HepG2 (cell line): ENCODE results near the gene NDUFS2. TPM values are rescaled to one million over a fixed set of nuclear protein-coding genes. Genes with fewer than 3 reads are reported as not detected.

Source experiments
- ATF1 ChIP-seq: IDR thresholded peaks from 2 replicates; pipeline ENCODE4 v1.6.1; 2016; ENCODE audit warnings: mild to moderate bottlenecking, control low read depth
- CCAR2 ChIP-seq: fragments of 200-400 bp; formaldehyde crosslinking; optimal IDR thresholded peaks from 2 replicates; pipeline ENCODE3; 2018; ENCODE audit warnings: low read depth, mild to moderate bottlenecking, low read length, moderate library complexity
- GLI4 ChIP-seq: sonication (generic); formaldehyde crosslinking; IDR thresholded peaks from 2 replicates; pipeline ENCODE4 v1.5.1; 2020; ENCODE audit warnings: missing genetic modification reagents, mild to moderate bottlenecking, moderate library complexity, borderline replicate concordance
- HOXA9 ChIP-seq: sonication (generic); formaldehyde crosslinking; IDR thresholded peaks from 2 replicates; pipeline ENCODE4 v1.8.1; 2022; ENCODE audit warnings: missing genetic modification reagents, mild to moderate bottlenecking, moderate library complexity, borderline replicate concordance
- MZF1 ChIP-seq: sonication (generic); formaldehyde crosslinking; IDR thresholded peaks from 2 replicates; pipeline ENCODE4 v1.8.1; 2023; ENCODE audit warnings: mild to moderate bottlenecking, missing genetic modification reagents, borderline replicate concordance
- NFKB2 ChIP-seq: sonication (generic); formaldehyde crosslinking; IDR thresholded peaks from 2 replicates; pipeline ENCODE4 v1.4.0; 2020; ENCODE audit warnings: missing genetic modification reagents, borderline replicate concordance
- RXRB ChIP-seq: IDR thresholded peaks from 2 replicates; pipeline ENCODE4 v1.6.1; 2016; ENCODE audit warnings: borderline replicate concordance, missing genetic modification reagents, missing compliant biosample characterization
- SOX5 ChIP-seq: IDR thresholded peaks from 2 replicates; pipeline ENCODE4 v1.6.1; 2016; ENCODE audit warnings: borderline replicate concordance
- SOX6 ChIP-seq, 2 experiments: fragments of 450-650 bp in 1 of 2; sonication (generic) in 1 of 2; formaldehyde crosslinking in 1 of 2; IDR thresholded peaks; 2 replicates each; pipeline versions ENCODE4 v1.4.0 to v1.6.1; 2017 to 2020; ENCODE audit warnings: antibody characterized with exemption in 1 of 2, mild to moderate bottlenecking in 1 of 2, missing genetic modification reagents in 1 of 2
- SRY ChIP-seq: sonication (generic); formaldehyde crosslinking; IDR thresholded peaks from 2 replicates; pipeline ENCODE4 v1.8.0; 2022; ENCODE audit warnings: mild to moderate bottlenecking, missing genetic modification reagents
- TOPORS ChIP-seq: sonication (generic); formaldehyde crosslinking; IDR thresholded peaks from 2 replicates; pipeline ENCODE4 v1.8.0; 2023; ENCODE audit warnings: mild to moderate bottlenecking, missing genetic modification reagents
- YEATS4 ChIP-seq: sonication (generic); formaldehyde crosslinking; IDR thresholded peaks from 2 replicates; pipeline ENCODE4 v1.4.0; 2020; ENCODE audit warnings: missing genetic modification reagents, borderline replicate concordance
- ZBTB42 ChIP-seq: sonication (generic); formaldehyde crosslinking; IDR thresholded peaks from 2 replicates; pipeline ENCODE4 v1.5.0; 2020; ENCODE audit warnings: mild to moderate bottlenecking, missing genetic modification reagents
- ZNF101 ChIP-seq: sonication (generic); formaldehyde crosslinking; IDR thresholded peaks from 2 replicates; pipeline ENCODE4 v1.4.0; 2020; ENCODE audit warnings: mild to moderate bottlenecking, low read depth, missing genetic modification reagents, borderline replicate concordance
- ZNF20 ChIP-seq: sonication (generic); formaldehyde crosslinking; IDR thresholded peaks from 2 replicates; pipeline ENCODE4 v1.4.0; 2020; ENCODE audit warnings: mild to moderate bottlenecking, moderate library complexity, missing genetic modification reagents
- ZNF264 ChIP-seq: sonication (generic); formaldehyde crosslinking; IDR thresholded peaks from 2 replicates; pipeline ENCODE4 v1.4.0; 2020; ENCODE audit warnings: missing genetic modification reagents
- ZNF484 ChIP-seq: sonication (generic); formaldehyde crosslinking; IDR thresholded peaks from 2 replicates; pipeline ENCODE4 v1.5.1; 2020; ENCODE audit warnings: mild to moderate bottlenecking, low read depth, missing genetic modification reagents, borderline replicate concordance
- ZNF589 ChIP-seq: sonication (generic); formaldehyde crosslinking; conservative IDR thresholded peaks from 2 replicates; pipeline ENCODE4 v1.8.0; 2022; ENCODE audit warnings: mild to moderate bottlenecking, moderate library complexity, missing genetic modification reagents
- ZNF660 ChIP-seq: sonication (generic); formaldehyde crosslinking; IDR thresholded peaks from 2 replicates; pipeline ENCODE4 v1.5.1; 2020; ENCODE audit warnings: mild to moderate bottlenecking, low read depth, missing genetic modification reagents, borderline replicate concordance
- ZNF672 ChIP-seq: sonication (generic); formaldehyde crosslinking; IDR thresholded peaks from 2 replicates; pipeline ENCODE4 v1.8.1; 2022; ENCODE audit warnings: missing genetic modification reagents
- ZNF792 ChIP-seq: IDR thresholded peaks from 2 replicates; pipeline ENCODE4 v1.6.1; 2016
- polyA plus RNA-seq, 8 experiments: library from polyadenylated mRNA; depleted of rRNA in 3 of 8; stranded (reverse) in 7 of 8; unstranded in 1 of 8; fragments of >200 nt; fragmentation: Illumina TruSeq in 4 of 8; extraction: Trizol in 4 of 8; gene quantifications; 2 replicates each; pipeline versions ENCODE4 v1.2.1 to v1.2.3, GENCODE V29; 2011 to 2016; ENCODE audit warnings: low read depth in 4 of 8, missing spikeins in 1 of 8, mixed read lengths in 1 of 8; ENCODE audit not compliant: insufficient read depth in 1 of 8
- total RNA-seq, 5 experiments: library from RNA; depleted of rRNA; stranded (reverse); fragments of >200 nt; fragmentation: Illumina TruSeq; extraction: Trizol; gene quantifications; 2 replicates each; pipeline ENCODE4 v1.2.3, GENCODE V29; 2016; ENCODE audit warnings: low read depth in 1 of 5
- TF ChIP-seq, protein P1 (sequence below): IDR thresholded peaks from 2 replicates; pipeline ENCODE4 v1.6.1; 2016; ENCODE audit warnings: low read depth, control low read depth
- TF ChIP-seq, protein P2 (sequence below): sonication (generic); formaldehyde crosslinking; IDR thresholded peaks from 2 replicates; pipeline ENCODE4 v1.4.0; 2020; ENCODE audit warnings: missing genetic modification reagents
- TF ChIP-seq, protein P3 (sequence below): sonication (generic); formaldehyde crosslinking; conservative IDR thresholded peaks from 2 replicates; pipeline ENCODE4 v1.8.0; 2022; ENCODE audit warnings: missing genetic modification reagents
- TF ChIP-seq, protein P4 (sequence below), 2 experiments: fragments of 450-650 bp in 1 of 2; sonication (generic) in 1 of 2; formaldehyde crosslinking; IDR thresholded peaks; 2 replicates each; pipeline versions ENCODE4 v1.5.0 to v1.8.0; 2020 to 2022; ENCODE audit warnings: mild to moderate bottlenecking in 1 of 2, missing genetic modification reagents in 1 of 2

NDUFS2 gene
- total and polyA plus RNA-seq, 2 of the 13 experiments (the other 11 are each of a cell fraction or from before 2014, with no cell fraction given) = 89.9 to 118 TPM

DNA sequence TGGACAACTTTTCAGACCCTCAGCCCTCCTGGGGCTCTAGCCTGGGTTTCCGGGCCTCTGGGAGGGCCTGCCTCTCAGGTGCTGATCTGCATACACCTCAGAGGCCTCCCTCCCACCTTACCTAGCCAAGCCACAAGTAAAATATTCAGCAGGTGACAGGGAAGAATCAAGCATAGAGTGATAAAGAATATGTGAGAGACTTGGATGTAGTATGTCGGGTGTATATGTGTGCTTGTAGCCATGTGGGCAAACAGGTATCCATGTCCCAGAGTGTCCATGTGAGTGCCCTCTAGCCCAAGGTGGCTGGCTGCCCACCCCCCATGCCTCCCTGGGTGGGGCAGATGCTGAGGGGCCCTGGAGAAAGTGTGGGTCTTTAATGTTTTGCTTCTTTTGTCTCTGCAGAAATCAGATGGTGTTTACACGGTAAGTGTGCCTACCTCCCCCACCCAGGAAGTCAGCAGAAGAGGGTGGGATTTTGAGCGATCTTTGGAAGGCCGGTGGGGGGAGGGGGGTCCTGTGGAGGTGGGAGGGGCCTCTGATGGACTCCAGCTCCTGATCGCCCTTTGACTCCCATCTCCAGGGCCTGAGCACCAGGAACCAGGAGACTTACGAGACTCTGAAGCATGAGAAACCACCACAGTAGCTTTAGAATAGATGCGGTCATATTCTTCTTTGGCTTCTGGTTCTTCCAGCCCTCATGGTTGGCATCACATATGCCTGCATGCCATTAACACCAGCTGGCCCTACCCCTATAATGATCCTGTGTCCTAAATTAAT, 16.3 kb downstream of the NDUFS2 start (continued):
- TF ChIP-seq YEATS4 (no peak), SOX5 (CRISPR knock-in tag) (peak; percentile 90), ZBTB42 (no peak), GLI4 (CRISPR knock-in tag) (no peak), ZNF484 (no peak), TOPORS (no peak), MZF1 (CRISPR knock-in tag) (no peak), ZNF792 (CRISPR knock-in tag) (peak; percentile 84), RXRB (peak; percentile 87), ZNF20 (CRISPR knock-in tag) (no peak), SRY (CRISPR knock-in tag) (no peak), ZNF589 (CRISPR knock-in tag) (peak; percentile 12; the same call in 1 of the 2 replicates), ZNF672 (CRISPR knock-in tag) (no peak), NFKB2 (CRISPR knock-in tag) (no peak), ZNF264 (CRISPR knock-in tag) (0 out of 2 replicates have a peak, but pooled peaks have one; percentile 33), ZNF101 (CRISPR knock-in tag) (no peak), HOXA9 (CRISPR knock-in tag) (no peak), ATF1 (CRISPR knock-in tag) (no peak), CCAR2 (peak; percentile 74), SOX6 (IDR thresholded peaks at IDR 0.05) (no peak), SOX6 (CRISPR knock-in tag; IDR thresholded peaks at IDR 0.05) (peak; percentile 92), ZNF660 (CRISPR knock-in tag) (no peak)
- TF ChIP-seq, protein P1, sequence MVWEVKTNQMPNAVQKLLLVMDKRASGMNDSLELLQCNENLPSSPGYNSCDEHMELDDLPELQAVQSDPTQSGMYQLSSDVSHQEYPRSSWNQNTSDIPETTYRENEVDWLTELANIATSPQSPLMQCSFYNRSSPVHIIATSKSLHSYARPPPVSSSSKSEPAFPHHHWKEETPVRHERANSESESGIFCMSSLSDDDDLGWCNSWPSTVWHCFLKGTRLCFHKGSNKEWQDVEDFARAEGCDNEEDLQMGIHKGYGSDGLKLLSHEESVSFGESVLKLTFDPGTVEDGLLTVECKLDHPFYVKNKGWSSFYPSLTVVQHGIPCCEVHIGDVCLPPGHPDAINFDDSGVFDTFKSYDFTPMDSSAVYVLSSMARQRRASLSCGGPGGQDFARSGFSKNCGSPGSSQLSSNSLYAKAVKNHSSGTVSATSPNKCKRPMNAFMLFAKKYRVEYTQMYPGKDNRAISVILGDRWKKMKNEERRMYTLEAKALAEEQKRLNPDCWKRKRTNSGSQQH (CRISPR knock-in tag) = no peak
- TF ChIP-seq, protein P2, sequence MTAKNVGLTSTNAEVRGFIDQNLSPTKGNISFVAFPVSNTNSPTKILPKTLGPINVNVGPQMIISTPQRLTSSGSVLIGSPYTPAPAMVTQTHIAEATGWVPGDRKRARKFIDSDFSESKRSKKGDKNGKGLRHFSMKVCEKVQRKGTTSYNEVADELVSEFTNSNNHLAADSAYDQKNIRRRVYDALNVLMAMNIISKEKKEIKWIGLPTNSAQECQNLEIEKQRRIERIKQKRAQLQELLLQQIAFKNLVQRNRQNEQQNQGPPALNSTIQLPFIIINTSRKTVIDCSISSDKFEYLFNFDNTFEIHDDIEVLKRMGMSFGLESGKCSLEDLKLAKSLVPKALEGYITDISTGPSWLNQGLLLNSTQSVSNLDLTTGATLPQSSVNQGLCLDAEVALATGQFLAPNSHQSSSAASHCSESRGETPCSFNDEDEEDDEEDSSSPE = 0 out of 2 replicates have a peak, but pooled peaks have one; percentile 32
- TF ChIP-seq, protein P3, sequence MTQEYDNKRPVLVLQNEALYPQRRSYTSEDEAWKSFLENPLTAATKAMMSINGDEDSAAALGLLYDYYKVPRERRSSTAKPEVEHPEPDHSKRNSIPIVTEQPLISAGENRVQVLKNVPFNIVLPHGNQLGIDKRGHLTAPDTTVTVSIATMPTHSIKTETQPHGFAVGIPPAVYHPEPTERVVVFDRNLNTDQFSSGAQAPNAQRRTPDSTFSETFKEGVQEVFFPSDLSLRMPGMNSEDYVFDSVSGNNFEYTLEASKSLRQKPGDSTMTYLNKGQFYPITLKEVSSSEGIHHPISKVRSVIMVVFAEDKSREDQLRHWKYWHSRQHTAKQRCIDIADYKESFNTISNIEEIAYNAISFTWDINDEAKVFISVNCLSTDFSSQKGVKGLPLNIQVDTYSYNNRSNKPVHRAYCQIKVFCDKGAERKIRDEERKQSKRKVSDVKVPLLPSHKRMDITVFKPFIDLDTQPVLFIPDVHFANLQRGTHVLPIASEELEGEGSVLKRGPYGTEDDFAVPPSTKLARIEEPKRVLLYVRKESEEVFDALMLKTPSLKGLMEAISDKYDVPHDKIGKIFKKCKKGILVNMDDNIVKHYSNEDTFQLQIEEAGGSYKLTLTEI (CRISPR knock-in tag) = no peak
- TF ChIP-seq, protein P4, sequence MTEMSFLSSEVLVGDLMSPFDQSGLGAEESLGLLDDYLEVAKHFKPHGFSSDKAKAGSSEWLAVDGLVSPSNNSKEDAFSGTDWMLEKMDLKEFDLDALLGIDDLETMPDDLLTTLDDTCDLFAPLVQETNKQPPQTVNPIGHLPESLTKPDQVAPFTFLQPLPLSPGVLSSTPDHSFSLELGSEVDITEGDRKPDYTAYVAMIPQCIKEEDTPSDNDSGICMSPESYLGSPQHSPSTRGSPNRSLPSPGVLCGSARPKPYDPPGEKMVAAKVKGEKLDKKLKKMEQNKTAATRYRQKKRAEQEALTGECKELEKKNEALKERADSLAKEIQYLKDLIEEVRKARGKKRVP (CRISPR knock-in tag; IDR thresholded peaks at IDR 0.05) = no peak
